ENCODE measurements around the gene RTBDN.

RTBDN gene

GRCh38 chr19:12791345-12792050, 42.9 kb downstream of the RTBDN start, which contains the start of gene JUNB:
TSS of gene JUNB (plus strand) at chr19:12791486. CDS start at chr19:12791772, 286 bp downstream.
- DNase-seq: peak; percentile 98

DNA sequence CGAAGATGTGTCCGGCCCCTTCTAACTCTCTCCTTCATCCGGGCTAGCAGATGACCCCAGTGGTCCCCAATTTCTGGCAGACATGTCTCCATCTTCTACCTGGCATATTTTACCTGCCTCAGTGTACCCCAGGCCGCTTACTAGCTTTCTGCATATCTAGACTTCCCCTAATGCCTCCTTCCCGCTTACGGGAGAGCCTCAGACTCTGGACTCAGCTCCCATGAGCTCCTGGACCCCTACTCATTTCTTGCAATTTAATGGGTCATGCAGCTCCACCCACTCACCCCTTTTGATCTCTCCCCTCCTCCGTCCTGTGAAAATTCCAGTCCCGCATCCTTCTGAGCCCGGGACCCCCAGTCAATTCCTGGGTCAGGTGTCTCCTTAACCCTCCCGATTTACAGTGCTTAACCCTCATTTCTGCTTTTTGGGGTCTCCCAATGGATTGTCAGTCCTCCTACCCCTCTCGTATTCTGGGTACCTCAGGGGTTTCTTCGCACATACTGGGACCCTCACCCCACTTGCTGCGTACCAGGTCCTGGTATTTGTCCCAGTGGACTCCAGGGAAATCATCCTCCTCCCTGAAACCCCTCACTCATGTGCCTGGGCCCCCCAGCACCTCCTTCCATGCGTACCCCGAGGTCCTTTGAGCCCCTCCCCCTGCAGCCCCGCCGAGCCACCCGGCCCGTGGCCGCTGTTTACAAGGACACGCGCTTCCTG, 43.6 kb downstream of the RTBDN start:
- DNase-seq: no peak

- peak; percentile 97 for DNase-seq
These were observed 44.3 kb downstream of the RTBDN start for GRCh38 chr19:12789904-12790619.

DNA sequence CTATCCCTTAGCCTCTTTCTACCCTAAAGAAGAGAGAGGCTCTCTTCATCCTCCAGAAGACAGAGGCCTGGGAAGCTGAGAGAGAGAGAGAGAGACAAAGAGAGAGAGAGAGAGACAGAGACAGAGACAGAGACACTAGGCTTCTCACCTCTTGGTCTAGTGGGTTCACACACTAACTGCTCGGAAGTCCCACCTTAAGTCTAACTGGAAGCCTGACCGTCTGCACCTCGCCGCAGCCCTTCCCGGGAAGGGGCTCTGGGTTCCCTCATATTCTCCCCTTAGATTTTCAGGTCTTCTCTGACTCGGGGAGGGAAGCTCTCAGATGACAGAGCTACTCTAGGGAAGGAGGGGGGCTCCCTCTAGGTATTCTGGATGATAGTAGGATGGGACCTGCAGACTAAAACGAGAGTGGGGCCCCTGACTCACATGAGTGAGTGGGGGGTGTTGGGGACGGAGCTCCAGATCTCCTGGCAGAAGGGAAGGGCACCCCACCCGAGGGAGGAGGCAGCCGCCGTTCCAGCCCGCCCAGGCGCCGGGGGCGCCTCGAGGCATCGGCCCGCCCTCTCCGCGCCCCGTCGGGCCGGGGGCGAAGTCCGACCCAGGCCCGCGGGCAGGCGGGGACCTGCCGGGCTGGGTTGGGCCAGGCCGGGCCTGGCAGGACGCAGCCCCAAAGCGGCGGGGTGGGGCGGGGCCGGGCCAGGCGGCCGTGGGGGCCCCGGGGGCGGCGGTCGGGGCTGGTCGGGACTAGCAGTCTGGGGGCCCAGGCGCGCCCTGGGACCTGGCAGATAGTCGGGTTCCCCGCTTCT, 45.1 kb downstream of the RTBDN start:
- peak; percentile 39 for DNase-seq

GRCh38 chr19:12788682-12789097, 45.7 kb downstream of the RTBDN start:
- DNase-seq: peak; percentile 63

GRCh38 chr19:12788042-12788681, 46.2 kb downstream of the RTBDN start:
- DNase-seq: no peak

GRCh38 chr19:12787458-12787857, 46.9 kb downstream of the RTBDN start:
- DNase-seq: no peak

GRCh38 chr19:12786952-12787351, 47.4 kb downstream of the RTBDN start:
- no peak for DNase-seq

- peak; percentile 38 for DNase-seq
These were observed 48.1 kb downstream of the RTBDN start for GRCh38 chr19:12786141-12786870.

DNA sequence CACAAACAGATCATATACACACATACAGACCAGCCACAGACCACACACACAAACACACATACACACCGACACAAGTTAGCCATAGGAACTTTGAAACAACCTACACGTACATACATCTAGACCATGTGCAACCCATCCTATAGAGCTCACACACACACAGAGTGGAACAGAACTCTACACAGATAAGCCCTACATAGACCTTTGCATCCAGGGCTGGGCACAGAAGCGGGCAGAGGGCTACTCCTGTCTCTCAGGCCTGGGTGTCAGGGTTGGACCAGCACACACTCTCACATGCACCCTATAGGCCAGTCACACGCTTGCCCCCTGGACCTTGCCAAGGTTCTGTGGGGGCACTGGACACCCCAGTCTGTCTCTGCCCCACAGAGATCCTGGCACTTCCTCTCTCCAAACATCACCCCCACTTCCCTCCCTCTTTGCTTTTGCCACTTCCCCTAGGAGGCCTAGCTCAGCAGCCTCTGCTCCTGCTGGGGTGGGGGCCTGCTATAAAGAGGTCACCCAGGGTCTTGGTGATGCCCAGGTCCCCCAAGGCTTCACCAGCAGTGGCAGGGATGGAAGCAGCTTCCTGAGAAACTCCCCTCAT, 48.8 kb downstream of the RTBDN start:
- no peak for DNase-seq

- peak; percentile 77 for DNase-seq
These were observed 49.4 kb downstream of the RTBDN start for GRCh38 chr19:12784871-12785430.

- DNase-seq: peak; percentile 45
These were observed 49.9 kb downstream of the RTBDN start for GRCh38 chr19:12784394-12784870.

- no peak for DNase-seq
These were observed 50.5 kb downstream of the RTBDN start for GRCh38 chr19:12783849-12784393.

- DNase-seq: peak; percentile 29
These were observed 51.0 kb downstream of the RTBDN start for GRCh38 chr19:12783291-12783848.

DNA sequence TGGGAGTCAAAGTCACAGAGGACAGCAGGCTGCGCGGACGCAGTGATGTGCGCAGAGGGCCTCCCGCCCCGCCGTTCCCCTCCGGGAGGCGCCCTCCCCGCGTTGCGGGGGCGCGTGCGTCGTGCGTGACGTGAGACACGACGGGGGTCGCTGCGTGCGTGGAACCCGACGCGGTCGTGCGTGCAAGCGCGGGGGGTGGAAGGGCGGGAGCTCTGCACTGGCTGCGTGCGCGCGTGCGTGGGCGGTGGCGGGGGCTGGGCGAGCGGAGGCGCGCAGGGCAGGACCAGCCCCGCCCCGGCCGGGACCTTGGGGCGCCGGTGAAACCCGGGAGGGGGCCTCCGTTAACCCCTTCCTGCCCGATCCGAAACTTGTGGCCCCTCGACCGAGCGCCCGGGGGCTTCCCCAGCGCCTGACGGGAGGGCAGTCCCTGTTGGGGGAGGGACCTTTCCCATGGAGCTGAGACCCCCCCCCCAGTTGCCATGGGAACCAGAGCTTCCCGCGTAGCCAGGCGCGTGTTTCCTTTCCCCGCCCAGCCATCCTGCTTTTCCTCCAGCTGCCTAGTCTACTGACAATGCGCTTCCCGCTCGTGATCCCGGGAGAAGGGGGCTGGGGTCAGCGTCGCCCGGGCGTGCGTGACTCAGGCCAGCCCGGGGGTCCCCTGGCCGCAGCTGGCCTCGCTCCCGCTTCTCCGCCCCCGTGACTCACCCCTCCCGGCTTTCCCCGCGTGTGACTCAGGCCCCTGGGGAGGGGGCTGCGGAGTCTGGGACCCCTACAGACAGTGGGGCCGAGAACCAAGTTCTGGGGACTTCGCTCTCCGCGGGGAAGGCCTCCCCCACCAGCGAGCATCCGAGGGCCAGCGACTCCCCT, 51.7 kb downstream of the RTBDN start:
- DNase-seq: peak; percentile 94

DNA sequence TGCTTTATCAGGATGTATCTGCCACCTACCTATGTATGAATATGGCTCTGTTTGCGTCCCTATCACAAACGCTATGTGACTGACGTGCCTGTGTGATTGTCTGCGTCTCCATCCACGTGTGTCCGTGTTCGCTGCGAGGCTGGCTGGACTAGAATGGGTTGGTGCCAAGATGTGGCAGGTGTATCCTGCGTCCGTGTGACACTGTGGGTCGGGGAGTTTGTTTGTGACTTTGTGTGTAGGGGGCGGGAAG, 52.3 kb downstream of the RTBDN start:
- no peak for DNase-seq

DNA sequence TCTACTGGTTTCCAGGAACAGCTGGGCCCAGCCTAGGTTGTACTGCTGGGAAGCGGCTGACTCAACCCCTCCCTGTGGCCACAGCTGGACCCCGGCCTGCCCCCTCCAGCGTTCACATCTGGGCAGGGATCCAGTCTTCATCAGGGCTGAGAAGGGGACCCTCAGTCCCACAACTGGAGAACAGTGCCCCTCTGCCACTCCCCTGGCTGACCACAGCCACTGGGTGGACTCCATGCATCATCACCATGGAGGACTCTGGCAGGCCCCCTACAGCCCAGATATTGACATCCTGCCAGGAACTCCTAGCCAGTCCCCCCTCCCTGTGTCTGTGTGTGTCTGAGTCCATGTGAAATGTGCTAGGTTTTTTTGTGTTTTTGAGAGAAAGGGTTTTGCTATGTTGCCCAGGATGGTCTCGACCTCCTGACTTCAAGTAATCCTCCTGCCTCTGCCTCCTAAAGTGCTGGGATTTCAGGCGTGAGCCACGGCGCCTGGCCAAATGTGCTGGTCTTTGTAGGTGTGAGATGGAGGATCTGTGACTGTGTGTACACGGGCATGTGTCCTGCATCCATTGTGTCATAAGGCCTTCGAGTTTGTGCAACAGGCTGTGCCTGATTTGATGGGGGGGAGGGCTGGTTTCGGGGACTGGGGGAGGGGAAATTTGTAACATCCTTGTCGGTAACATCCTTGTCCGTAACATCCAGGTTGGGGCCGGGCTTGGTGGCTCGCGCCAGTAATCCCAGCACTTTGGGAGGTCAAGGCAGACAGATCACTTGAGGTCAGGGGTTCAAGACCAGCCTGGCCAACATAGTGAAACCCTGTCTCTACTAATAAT, 55.0 kb downstream of the RTBDN start:
- no peak for DNase-seq

- no peak for DNase-seq
These were observed 55.5 kb downstream of the RTBDN start for GRCh38 chr19:12778905-12779161.
